Effector memory CD4-positive, alpha-beta T cell (primary cell): ENCODE measurements around the gene EPHA7.

ENCODE experiments used
- DNase-seq, 3 donors: peaks; one replicate each; pipeline ENCODE4 v3.0.0-alpha.2; 2020
- H3K27ac ChIP-seq: 2 replicates; pipeline ENCODE4 v1.7.0; 2013; ENCODE audit warnings: mild to moderate bottlenecking, low read length, moderate library complexity; ENCODE audit not compliant: insufficient read depth, poor library complexity, severe bottlenecking
- H3K27me3 ChIP-seq: replicated peaks from 2 replicates; pipeline ENCODE4 v1.7.0; 2013; ENCODE audit warnings: mild to moderate bottlenecking, low read length; ENCODE audit not compliant: insufficient read depth, control insufficient read depth, poor library complexity, severe bottlenecking
- H3K36me3 ChIP-seq: 2 replicates; pipeline ENCODE4 v1.7.0; 2013; ENCODE audit warnings: mild to moderate bottlenecking, low read length, moderate library complexity; ENCODE audit not compliant: control insufficient read depth, insufficient read depth
- H3K4me1 ChIP-seq: 2 replicates; pipeline ENCODE4 v1.7.0; 2013; ENCODE audit warnings: low read length, mild to moderate bottlenecking; ENCODE audit not compliant: control insufficient read depth, insufficient read depth, poor library complexity, severe bottlenecking
- H3K4me3 ChIP-seq: 2 replicates; pipeline ENCODE4 v1.7.0; 2013; ENCODE audit warnings: low read length, low read depth, mild to moderate bottlenecking; ENCODE audit not compliant: insufficient read depth, poor library complexity, severe bottlenecking
- H3K9me3 ChIP-seq: 2 replicates; pipeline ENCODE4 v1.7.0; 2013; ENCODE audit warnings: mild to moderate bottlenecking, low read length, moderate library complexity; ENCODE audit not compliant: control insufficient read depth
- total RNA-seq, 3 donors: gene quantifications; one replicate each; lab custom pipeline; 2026; lab: John Stamatoyannopoulos, UW

EPHA7 gene
- total RNA-seq: 0 reads per million in 3 donors

DNA sequence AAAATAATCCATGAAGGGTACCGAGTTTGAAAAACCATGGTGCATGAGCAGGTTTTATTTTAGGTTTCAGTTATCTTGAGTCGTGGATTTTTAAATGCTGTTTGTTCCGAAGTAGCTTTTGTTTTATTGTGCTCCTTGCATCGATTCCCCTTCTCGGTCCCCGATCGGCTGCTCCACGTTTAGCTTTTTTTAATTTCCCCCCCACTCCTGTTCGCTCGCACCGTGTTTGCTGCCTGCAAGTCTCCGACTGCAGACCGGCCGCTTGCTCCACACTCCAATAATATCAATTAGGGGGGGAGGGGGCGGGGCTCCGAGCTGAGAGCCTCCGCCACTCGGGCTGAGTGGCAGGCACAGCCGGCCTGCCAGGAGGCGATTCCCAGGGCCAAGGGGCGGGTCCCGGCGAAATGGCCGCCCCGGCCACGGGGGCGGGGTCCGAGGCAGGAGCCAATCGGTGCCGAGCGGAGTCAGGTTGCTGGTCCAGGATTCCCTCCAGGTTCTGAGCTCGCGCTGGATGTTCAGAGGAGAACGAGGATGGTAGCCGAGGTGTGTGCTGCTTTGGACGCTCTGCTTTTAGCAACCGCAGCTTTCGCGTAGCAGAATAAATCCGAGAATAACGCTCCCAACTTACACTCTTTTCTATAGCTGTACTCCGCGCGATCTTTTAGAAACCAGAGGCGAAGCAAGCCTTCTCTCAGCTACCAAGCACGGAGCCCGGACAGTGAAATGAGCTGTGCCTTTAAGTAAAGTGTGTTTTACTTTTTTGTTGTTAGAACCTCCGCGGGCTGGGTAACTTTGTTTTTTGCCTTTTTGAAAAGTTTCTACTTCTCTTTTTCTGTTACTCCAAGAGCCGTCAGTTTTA, at the start of gene EPHA7:
TSS of gene EPHA7 (minus strand) at position 256 of the 859 bp plus-strand sequence. CDS start at position 38, 218 bp downstream.
- DNase-seq: peak in 1 of 3 donors; percentile 3
- Histone ChIP-seq H3K27ac (no peak within 1 kb of the TSS), H3K9me3 (no peaks in the 10 kb centered on the region), H3K4me1 (peaks cover 8% of the 10 kb centered on the region), H3K36me3 (no peaks in the 10 kb centered on the region), H3K27me3 (peaks cover 6% of the 10 kb centered on the region), H3K4me3 (peak within 1 kb of the TSS; percentile 26)

DNA sequence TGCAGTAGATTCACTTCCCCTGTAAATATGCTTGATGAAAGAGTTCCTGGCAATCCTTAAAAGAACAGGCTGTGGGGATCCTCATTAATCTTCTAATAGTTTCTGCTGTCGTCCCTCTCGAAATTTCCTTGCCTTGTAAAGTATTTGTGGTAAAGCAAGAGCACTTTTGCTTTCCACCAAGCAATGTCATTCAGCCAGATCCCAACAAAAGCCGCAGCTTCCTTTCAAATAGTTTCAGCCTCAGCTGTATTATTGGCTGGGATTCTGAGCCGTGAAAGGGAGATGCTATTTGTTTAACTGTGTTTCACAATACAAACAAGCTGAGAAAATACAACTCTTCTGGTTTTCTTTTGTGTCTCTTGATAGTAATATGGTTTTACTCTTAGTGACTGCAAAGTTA, 48.9 kb upstream of the EPHA7 start:
- Histone ChIP-seq H3K36me3 (no peaks in the 10 kb centered on the region), H3K9me3 (no peaks in the 10 kb centered on the region), H3K27ac (no peak overlapping the region), H3K27me3 (no peaks in the 10 kb centered on the region), H3K4me3 (no peak overlapping the region), H3K4me1 (no peaks in the 10 kb centered on the region)
- DNase-seq: no peak

DNA sequence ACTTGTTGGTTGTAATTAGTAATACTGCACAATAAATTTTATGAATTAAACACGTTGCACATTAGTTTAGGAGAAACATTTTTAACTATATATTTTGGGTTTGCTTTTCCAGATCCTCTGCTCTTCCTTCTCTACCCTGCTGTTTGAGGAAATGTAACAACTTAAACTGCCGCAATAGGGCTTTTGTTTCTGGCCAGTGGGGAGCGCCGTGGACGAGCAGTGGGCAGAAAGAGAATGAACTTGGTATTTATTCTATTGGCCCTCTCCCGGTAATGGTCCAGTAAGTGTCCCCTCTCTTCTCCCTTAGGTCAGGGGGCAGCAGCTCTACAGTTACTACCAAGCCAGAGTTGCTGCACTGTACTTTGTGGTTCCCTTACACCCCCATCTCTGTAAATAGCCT, 35.2 kb upstream of the EPHA7 start:
- DNase-seq: no peak

DNA sequence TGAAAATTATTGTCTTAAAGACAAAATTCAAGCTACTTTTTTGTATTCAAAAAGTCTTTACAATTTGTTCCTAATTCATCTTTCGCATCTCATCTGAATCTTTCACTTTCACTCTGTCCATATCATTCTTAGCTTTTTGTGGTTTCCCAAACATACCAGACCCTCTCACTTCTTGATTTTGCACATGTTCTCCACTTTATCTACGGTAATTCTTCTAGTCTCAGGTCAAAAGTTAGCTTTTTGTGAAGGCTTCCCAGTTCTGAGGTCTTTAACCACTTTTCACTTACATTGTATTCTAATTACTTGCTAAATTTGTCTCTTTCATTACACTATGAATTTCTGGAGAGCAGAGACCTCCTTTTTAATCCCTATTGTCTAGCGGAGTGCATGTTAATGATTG, 34.6 kb upstream of the EPHA7 start:
- Histone ChIP-seq H3K4me1 (no peaks in the 10 kb centered on the region), H3K27ac (no peak overlapping the region), H3K27me3 (no peaks in the 10 kb centered on the region), H3K4me3 (no peak overlapping the region), H3K9me3 (no peaks in the 10 kb centered on the region), H3K36me3 (no peaks in the 10 kb centered on the region)
- no peak for DNase-seq

More for the DNA sequence above, 35.2 kb upstream of the EPHA7 start:
- Histone ChIP-seq H3K4me3 (no peak overlapping the region), H3K27me3 (no peaks in the 10 kb centered on the region), H3K36me3 (no peaks in the 10 kb centered on the region), H3K27ac (no peak overlapping the region), H3K4me1 (no peaks in the 10 kb centered on the region), H3K9me3 (no peaks in the 10 kb centered on the region)

DNA sequence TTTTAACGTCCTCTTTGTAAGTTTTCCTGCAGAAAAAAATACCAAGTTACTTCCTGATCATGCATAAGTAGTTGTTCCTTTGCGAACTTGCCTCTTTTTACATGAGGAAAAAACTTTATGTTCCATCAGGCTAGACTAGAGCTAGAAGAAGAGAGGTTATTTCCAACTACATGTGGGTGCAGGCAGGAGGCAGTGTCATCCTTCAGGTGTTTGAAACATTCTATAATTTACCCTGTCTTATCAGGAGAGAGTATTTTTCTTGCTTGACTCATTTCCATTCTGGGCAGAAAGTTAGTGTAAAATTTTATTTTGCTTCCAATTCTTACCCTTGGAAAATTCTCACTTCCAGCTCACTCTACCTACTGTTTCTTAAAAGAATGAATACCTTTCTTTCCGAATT, 28.5 kb upstream of the EPHA7 start:
- no peaks in the 10 kb centered on the region for H3K9me3 ChIP-seq
- no peaks in the 10 kb centered on the region for H3K27me3 ChIP-seq
- H3K27ac ChIP-seq: no peak overlapping the region
- H3K4me1 ChIP-seq: no peaks in the 10 kb centered on the region
- DNase-seq: no peak
- H3K36me3 ChIP-seq: no peaks in the 10 kb centered on the region
- H3K4me3 ChIP-seq: no peak overlapping the region

DNA sequence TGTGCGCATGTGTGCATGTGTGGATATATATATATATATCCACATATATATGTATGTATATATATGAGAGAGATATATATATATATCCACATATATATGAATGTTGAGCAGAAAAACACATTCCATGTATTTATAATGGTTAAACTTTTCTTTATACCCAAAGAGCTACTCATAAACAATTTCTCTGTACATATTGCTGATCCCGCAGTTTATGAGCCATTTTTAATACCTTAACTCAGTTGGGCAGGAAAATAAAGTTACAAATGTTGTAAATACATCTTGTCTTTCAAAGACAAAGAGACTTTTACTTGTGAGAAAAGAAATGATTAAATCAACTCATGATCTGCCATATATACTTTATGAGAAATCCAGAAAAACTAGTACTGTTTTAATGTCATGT, 18.1 kb upstream of the EPHA7 start:
- H3K9me3 ChIP-seq: no peaks in the 10 kb centered on the region
- no peaks in the 10 kb centered on the region for H3K4me1 ChIP-seq
- no peaks in the 10 kb centered on the region for H3K36me3 ChIP-seq
- no peaks in the 10 kb centered on the region for H3K27me3 ChIP-seq
- no peak overlapping the region for H3K27ac ChIP-seq
- DNase-seq: no peak
- no peak overlapping the region for H3K4me3 ChIP-seq

DNA sequence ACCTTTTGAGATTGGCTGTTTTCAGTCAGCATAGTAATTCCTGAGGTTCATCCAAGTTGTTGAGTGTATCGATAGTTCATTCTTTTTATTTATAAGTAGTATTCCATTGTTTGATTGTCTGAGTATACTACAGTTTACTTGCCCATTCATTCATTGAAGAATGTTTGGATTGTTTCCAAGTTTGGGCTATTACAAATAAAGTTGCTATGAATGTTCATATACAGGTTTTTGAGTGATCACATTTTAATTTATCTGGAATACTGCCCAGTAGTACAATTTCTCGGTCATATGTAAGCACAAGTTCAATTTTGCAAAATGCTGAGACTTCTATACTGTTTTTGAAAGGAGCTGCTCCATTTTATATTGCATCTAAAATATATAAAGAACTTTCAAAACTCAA, 14.2 kb upstream of the EPHA7 start:
- Histone ChIP-seq H3K27ac (no peak overlapping the region), H3K4me3 (no peak overlapping the region), H3K4me1 (no peaks in the 10 kb centered on the region), H3K36me3 (no peaks in the 10 kb centered on the region), H3K27me3 (no peaks in the 10 kb centered on the region), H3K9me3 (no peaks in the 10 kb centered on the region)
- DNase-seq: no peak

DNA sequence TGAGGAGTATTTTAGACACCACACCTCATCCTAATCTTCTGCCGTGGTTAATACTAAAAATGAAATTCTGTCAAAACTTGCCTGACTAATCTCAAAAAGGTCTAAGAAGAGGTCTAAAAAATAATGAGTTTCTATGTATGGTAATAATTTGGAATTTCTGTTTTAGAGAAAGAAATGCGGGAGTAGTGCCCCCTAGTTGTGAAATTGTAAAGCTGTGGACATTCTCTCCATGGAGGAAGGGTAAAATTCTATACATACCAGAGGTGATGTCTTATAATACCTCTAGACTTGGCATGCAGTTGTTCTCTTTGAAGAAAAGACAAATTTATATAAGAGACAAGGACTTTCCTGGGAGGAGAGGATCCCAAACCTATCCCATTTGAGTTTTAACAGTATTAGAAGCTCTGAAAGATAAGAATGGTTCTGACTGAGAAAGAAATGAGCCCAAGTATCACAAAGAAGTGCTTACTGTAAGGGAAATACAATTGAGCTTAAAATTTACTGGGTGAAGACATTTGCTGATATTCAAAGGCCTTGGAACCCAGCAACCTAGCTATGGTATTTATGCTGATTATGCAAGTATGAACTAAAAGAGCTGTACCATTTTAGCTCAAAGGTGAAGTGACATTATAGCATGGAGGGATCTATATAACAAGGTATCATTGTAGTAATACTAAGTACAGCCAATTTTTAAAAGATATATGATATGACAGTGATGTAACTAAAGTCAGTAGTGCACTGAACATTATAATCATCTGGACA, 5.1 kb upstream of the EPHA7 start:
- Histone ChIP-seq H3K27ac (no peak overlapping the region), H3K27me3 (no peaks in the 10 kb centered on the region), H3K4me1 (no peaks in the 10 kb centered on the region), H3K4me3 (no peak overlapping the region), H3K9me3 (no peaks in the 10 kb centered on the region), H3K36me3 (no peaks in the 10 kb centered on the region)
- no peak for DNase-seq

DNA sequence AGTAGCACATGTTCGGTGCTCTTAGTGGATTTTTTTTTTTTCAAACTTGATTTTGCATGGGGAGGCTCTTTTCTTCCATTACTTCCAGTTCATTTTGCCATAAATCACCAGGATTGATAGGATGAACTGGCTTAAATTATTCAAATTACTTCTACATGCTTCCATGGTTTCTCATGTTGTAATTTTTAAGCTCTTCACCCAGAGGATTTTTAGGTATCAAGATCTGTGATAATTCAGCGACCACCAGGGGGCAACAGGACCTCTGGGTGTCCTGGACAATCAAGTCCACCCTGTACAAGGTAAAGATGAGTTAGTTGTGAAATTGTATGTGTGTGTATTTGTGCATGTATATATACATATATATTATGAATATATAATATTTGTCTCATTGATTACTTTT, 4.2 kb upstream of the EPHA7 start:
- Histone ChIP-seq H3K36me3 (no peaks in the 10 kb centered on the region), H3K4me1 (peaks cover 5% of the 10 kb centered on the region), H3K9me3 (no peaks in the 10 kb centered on the region), H3K27me3 (no peaks in the 10 kb centered on the region), H3K27ac (no peak overlapping the region), H3K4me3 (no peak overlapping the region)
- no peak for DNase-seq

DNA sequence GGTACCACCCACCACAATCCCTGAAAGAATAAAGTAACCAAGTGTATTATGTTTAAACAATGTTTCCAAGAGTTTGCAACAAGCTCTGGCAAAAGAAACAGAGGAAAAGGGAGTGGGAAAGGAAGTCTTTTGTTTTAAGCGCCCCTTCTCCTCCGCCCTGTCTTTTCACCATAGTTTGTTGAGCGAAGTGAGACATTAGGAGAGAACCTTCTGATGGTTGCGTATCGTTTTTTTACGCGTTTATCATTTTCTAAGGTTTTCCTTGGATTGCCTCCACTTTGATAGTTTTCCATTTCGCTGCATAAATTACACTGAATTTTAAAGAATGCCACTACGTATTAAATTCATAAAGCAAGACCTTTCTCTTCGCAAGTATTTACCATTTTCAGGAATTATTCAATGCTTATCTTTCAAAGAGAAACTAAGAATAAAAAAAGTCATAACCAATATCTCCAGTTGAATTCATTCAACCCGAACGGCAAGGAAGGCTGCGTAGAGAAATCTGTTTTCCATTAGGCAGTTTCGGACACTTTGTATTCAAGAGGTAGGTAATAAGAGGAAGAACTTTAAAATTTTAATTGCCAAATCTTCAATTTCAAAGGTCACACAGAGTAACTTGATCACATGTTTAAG, 920 bp upstream of the EPHA7 start:
- Histone ChIP-seq H3K36me3 (no peaks in the 10 kb centered on the region), H3K27ac (no peak overlapping the region), H3K4me3 (no peak overlapping the region), H3K4me1 (peaks cover 8% of the 10 kb centered on the region), H3K27me3 (peaks cover 6% of the 10 kb centered on the region), H3K9me3 (no peaks in the 10 kb centered on the region)
- no peak for DNase-seq
